DND-41 (cell line): ENCODE data around the gene HECTD4.
"Not testable (repeated sequence)": the region's sequence is repeated elsewhere in the genome, so short reads cannot be mapped to it uniquely, and the experiment has no call there.

ENCODE experiments used
- CTCF ChIP-seq: IDR thresholded peaks from 2 replicates; pipeline ENCODE4 v1.5.1; 2012; ENCODE audit warnings: borderline replicate concordance, low read length, moderate library complexity, mild to moderate bottlenecking; ENCODE audit not compliant: poor library complexity, severe bottlenecking; ENCODE audit errors: extremely low read depth
- EZH2 ChIP-seq: IDR thresholded peaks from 3 replicates; pipeline ENCODE4 v1.6.1; 2012; ENCODE audit warnings: borderline replicate concordance, low read depth, mild to moderate bottlenecking, moderate library complexity, low read length, inconsistent platforms; ENCODE audit not compliant: severe bottlenecking

GRCh38 chr12:112158461-112159145 lies 223.6 kb downstream of the HECTD4 start:
- TF ChIP-seq CTCF, EZH2: not testable (repeated sequence)
